CD4-positive, alpha-beta T cell treated with Interleukin-4 for 4 hours (primary cell): ENCODE results near the gene OR9A2.

Experiments used
- DNase-seq: peaks from one replicate; pipeline ENCODE4 v3.0.0-alpha.2; 2020

OR9A2 gene

GRCh38 chr7:143027032-143027431, at the start of gene OR9A2:
Gene OR9A2 (minus strand): TSS chr7:143027132. CDS start chr7:143027132, 0 bp downstream.
- DNase-seq, result no peak

GRCh38 chr7:143074141-143074540, 47.2 kb upstream of the OR9A2 start:
- DNase-seq, result no peak

DNA sequence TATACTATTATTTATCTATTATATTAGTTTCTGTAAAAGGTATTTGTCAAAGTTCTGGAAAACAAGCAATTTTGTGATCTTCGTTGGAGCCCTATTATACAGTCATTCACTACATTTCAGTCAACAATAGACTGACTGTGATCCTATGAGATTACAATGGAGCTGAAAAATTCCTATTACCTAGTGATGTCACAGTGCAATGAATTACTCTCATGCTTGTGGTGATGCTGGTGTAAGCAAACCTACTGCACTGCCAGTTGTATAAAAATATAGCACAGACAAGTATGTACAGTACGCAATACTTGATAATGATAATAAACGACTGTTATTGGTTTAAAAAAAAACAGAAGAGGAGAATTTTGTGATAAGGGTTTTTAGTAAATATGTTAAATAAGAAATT, 46.6 kb upstream of the OR9A2 start:
- no peak for DNase-seq

DNA sequence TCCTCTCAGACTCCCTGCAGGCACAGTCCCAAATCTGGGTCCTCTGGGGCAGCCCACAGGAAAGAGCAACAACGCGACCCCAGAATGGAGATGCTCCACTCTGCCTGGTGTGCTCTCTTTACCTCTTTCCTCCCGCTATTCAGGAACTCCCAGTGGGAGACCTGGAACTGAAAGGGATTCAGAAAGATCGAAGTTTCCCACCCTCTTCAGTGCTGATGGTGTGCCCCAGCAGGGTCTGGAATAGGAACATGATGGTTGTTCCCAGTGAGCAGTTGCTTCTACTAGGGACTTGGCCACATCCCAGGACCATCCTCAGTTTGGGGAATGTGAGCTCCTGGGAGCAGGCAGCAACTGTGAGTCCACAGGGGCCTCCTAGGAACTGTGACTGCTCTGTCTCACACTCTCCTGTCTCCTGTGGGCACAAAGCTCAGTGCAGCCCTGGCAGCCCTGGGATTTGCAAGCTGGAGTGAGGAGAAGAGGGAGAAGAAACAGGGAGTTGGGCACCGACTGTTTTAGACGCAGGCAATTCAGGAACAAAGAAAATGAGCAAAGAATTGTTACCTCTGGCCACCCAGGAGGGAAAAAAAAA, 43.1 kb upstream of the OR9A2 start:
- DNase-seq, result no peak

DNA sequence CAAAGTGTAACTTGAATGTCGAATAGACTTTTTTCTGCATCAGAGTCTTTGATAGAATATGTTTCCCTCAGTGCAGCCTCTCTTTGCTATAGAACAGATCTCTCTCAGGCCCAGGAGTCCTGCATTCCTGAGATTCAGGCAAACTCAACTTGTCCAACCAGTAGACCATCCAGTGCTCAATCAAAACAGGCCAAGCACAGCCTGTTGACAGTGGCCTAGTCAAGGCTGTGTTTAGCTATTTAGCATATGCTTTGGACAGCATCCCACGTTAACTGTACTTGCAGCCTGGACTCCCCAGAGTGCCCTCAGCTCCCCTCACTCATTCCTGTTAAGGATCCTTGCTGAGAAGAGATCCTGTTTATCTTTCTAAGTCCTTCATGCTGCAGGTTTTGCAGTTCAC, 41.5 kb upstream of the OR9A2 start:
- DNase-seq, result no peak

DNA sequence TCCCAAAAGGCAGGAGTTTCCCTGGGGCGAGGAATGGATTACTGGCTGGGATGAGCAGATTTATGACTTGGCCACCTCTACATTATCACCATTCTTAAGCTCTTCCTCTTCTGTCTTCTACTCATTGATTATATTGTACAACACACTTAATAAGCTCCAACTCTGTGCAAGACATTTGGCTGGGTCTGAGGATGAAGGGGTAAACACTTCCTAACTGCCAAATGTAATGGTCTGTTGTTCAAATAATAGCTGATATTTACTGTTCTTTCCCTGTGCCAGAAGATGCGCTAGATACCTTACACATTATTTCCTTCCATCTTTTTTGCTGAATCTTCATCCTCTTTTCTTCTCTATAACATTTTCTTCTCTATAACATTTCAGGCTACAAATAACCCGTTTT, 36.8 kb upstream of the OR9A2 start:
- no peak for DNase-seq

- no peak for DNase-seq
These were observed 28.8 kb upstream of the OR9A2 start for GRCh38 chr7:143055754-143056153.

DNA sequence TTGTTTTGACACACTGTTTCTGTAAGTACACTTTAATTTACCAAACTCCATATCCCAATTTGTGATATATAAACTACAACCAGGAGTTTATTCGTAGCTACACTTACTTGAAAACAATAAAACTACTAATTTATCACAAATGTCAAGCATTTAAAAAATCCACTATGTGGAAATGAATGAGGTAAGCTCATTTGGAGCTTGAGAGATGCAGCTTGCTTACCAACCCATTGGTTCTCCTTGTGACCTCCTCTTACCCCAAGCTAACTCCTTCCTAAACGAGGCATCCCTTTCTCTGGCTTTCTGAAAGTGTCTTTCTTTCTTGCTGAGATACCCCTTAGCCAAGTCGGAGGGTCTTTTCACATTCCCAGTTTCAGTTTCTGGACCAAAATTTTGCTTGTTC, 27.7 kb upstream of the OR9A2 start:
- no peak for DNase-seq

DNA sequence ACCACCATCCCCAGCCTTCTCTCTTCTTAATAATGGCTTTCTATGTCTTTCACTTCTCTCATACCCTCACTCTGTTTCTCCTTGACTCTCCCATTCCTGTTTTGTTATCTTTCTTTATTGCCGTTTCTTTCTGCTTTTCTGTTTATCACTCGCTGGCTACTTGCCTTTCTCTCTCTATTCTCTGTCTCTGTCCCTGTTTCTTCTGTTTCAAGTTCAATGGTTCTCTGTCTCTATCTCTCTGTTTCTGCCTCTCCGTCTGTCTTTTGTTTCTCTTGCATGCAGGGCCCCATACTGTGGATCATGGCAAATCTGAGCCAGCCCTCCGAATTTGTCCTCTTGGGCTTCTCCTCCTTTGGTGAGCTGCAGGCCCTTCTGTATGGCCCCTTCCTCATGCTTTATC, 25.1 kb upstream of the OR9A2 start, which contains the start of gene OR6V1:
TSS of gene OR6V1 (plus strand) at position 301 of the 400 bp plus-strand sequence. CDS start at position 301, 0 bp downstream.
- DNase-seq, result no peak

GRCh38 chr7:143050931-143051330, 24.0 kb upstream of the OR9A2 start:
- DNase-seq, result no peak

DNA sequence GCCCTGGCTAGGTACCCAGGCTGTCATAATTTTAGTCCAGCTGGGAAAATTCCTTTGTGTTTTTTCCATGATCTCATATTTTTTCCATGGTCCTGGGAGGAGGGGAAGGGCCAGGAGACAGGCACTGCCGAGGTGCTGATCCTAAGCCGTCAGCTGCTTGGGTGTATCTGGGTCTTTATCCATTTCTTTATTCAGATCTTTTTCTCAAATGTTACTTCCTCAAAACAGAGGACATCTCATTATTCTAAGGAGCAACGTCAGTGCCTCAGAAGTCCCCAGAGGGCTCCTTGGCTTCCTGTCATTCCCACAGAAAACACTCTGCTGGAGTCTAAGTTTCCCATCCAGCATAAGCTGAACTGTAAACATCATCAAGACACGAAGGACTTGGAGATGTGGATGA, 22.4 kb upstream of the OR9A2 start:
- no peak for DNase-seq

- DNase-seq, result no peak
These were observed 21.9 kb upstream of the OR9A2 start for GRCh38 chr7:143048827-143049226.

DNA sequence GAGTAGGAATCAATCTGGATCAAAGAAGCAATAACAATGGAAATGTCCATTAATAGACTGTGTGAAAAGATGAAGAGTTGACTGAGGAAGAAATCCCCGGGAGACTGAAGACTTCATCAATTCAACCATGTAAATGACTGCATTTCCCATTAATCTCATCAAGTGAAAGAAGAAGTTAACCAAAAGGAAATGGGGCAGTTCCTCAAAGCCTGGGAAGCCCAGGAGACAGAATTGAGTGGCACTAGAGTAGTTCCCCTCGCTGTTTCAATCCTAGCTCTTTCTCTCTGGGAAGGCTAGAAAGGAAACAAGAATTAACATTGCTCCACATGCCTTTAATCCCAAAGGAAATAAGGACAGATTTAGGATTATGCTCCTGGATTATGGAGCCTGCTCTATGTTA, 20.4 kb upstream of the OR9A2 start:
- DNase-seq, result no peak

- DNase-seq, result no peak
These were observed 19.5 kb upstream of the OR9A2 start for GRCh38 chr7:143046426-143046851.

DNA sequence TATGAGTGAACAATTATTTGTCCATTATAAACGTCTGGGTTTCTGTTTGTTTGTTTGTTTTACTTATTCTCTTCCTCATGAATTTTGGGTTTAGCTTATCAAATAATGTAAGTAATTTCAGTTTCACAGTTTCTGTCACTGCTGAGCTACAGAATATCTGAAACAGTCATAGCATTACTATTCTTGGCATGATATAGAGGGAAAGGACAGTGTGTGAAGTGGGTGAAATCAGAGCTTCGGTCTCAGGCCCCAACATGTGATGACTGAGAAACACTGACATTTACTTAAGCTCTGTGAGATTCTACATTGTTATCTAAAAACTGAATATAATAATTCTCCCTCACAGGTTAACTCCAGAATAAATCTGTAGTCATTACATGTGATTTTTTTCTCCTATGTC, 16.5 kb upstream of the OR9A2 start:
- no peak for DNase-seq

DNA sequence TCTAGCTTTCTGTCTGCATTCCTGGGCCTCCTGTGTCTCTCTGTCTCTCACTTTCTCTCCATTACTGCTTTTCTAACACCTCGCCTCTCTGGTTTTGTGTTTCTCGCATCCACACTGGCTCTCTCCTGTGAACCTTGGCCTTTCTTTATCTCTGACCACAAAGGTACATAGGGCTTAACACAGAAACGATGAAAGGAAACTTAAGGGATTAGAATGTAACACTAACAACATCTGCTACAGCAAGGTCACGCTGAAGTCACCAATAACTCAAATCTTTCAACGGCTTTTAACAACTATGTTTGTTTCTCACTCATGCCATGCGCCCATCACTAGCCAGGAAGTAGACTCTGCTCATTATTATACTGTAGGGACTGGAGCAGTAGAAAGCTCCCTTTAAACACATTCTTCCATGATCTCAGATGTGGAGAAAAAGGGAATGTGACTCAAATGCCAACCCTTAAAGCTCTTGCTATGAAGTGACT, 15.9 kb upstream of the OR9A2 start:
- DNase-seq, result no peak

DNA sequence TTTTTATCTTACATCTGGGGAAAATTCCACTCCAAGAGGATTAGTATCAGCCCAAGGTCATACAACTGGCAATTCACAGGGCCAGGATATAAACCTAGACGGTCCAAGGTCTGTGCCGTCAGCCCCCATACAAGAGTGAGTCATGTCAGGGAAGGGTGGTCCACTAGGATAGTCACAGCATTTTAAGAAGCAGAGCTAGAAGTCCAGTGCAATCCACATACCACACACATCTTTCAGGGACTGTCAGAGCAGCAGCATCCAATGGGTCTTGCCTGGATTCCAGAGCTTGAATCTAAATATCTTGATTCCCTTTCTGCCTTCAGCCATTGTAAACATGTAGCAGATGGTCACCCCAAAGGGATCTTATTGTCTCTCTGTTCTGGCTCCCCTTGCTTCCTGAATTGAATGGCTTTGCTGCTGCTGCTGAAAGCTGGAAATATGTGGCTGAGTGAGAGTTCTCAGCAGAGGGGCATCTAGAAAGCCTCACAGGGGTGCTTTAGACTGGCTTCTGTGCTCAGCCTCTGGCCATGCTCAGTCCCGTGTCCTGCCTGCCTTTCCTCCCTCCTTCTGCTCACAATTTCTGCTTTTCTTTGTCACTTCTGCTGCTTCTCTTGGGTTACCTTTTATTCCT, 15.3 kb upstream of the OR9A2 start:
- DNase-seq, result no peak

DNA sequence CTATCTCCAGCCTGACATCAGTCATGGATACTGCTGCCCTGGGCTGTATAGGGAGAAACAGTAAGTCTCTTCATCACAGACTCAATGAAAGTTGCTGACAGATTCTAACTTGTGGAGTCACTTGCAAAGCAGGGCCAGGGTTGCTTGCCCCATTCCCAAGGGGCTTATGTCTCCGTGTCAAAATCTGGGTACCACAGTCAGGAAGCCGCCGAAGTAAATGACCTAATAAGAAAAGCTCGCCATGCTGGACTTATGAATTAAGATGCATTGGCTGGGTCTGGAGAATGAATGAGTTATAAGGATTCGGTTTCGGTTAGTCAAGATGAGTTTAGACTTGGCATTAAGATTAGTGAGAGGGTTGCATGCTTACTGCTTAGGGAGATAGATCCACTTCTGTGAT, 14.4 kb upstream of the OR9A2 start:
- DNase-seq, result no peak

GRCh38 chr7:143040209-143040715, 13.3 kb upstream of the OR9A2 start:
- no peak for DNase-seq

- no peak for DNase-seq
These were observed 11.7 kb upstream of the OR9A2 start for GRCh38 chr7:143038635-143039034.

GRCh38 chr7:143027683-143028082, 751 bp upstream of the OR9A2 start:
- no peak for DNase-seq

DNA sequence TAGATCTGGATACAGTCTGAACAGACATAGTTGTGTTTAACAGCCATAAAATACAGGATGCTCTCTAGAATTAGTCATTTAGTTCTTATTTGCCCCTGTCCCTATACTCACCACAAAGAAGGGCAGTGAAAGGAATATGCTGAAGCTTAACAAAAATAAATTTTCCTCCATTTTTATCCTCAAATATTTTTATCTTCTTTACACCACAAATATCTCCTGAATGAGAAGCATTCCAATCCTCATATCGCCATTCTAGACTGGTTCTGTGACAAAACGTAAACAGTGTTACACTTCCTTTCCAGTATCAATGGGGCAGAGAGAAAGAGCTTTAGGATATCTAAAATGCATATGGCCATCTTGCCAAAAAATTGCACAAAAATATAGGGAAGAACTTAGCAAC, 1.6 kb downstream of the OR9A2 start:
- DNase-seq, result no peak

DNA sequence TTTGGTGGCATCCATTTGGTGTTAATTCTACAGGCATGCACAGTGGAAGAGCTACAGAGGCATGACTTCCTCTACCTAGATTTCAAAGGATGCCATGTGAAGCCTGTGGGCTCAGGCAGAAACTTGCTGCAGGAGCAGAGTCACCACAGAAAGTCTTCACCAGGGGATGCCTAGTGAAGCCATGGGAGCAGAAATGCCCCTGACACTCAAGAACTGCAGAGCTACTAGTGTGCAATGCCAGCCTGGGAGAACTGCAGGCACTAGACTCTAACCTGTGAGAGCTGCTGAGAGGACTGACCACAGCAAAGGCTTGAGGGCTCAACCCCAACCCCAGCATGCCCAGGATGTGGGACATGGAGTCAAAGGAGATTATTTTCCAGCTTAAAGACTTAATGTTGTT, 3.9 kb downstream of the OR9A2 start:
- no peak for DNase-seq

DNA sequence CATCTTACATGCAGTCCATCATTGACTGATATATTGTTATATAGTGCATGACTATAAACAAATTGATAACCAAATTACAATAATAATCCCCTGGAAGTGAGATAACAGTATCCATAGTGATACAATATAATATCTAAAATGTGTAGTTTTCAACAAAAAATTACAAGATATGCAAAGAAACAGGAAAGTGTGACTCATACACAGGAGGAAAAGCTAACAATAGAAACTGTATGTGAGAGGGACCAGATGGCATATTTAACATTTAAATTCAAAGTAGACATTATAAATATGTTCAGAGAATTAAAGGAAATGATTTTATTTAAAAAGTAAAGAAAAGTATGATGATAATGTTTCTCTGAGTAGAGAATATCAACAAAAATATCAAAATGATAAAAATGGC, 8.0 kb downstream of the OR9A2 start:
- no peak for DNase-seq

GRCh38 chr7:143016996-143017395, 9.9 kb downstream of the OR9A2 start:
- DNase-seq, result no peak
